GM19099 (cell line): ENCODE data around the gene TNS4.

Experiments used
- POLR2A ChIP-seq: IDR thresholded peaks from 3 replicates; pipeline ENCODE4 v1.6.1; 2011; ENCODE audit warnings: low read depth; ENCODE audit not compliant: insufficient read length; ENCODE audit errors: extremely low read depth

Gene TNS4

DNA sequence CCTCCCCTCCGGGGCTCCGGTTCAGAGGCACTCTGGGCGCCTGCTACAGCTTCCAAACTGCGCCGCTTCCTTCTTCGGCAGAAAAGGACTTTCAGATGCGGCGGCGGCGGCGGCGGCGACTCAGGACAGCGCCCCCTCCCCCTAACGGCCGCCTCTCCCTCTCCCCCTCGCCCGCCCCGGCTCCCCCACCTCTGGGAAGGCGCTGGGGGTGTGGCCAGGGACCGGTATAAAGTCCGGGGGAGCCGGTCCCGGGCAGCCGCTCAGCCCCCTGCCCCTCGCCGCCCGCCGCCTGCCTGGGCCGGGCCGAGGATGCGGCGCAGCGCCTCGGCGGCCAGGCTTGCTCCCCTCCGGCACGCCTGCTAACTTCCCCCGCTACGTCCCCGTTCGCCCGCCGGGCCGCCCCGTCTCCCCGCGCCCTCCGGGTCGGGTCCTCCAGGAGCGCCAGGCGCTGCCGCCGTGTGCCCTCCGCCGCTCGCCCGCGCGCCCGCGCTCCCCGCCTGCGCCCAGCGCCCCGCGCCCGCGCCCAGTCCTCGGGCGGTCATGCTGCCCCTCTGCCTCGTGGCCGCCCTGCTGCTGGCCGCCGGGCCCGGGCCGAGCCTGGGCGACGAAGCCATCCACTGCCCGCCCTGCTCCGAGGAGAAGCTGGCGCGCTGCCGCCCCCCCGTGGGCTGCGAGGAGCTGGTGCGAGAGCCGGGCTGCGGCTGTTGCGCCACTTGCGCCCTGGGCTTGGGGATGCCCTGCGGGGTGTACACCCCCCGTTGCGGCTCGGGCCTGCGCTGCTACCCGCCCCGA lies 58.0 kb downstream of the TNS4 start, which contains the start of gene IGFBP4:
TSS of gene IGFBP4 (plus strand) at position 255 of the 792 bp plus-strand sequence. CDS start at position 541, 286 bp downstream.
- no peak for TF ChIP-seq POLR2A

DNA sequence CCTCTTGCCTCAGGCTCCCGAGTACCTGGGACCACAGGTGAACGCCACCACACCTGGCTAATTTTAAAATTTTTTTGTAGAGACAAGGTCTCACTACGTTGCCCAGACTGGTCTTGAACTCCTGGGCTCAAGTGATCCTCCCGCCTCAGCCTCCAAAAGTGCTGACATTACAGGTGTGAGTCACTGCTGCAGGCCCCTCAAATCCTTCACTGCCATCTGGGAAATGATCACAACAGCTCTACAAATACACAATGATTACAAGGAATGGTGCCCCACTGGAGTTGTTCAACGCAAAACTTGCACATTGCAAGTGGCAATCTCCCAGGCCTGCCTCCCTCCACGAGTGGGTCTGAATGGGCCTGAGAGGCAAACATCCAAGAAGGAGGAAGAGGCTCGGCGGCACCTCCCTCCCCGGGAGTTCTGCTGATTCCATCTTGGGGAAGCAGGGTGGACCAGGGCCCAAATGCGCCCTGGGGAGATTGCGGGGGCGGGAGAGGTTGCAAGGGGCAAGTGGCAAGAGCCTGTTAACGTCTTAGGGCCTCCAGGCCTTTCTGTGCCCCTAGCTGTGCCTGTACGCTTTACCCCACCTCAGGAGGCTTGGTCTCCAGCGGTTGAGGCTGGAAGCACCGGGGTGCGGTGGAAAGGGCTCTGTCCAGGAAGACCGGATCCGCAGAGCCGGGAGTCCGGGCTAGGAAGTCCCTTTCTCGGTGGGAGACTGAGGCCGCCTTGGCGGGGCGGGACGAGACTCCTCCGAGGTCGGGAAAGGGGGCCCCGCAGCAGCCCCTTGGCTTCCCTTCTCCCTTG lies 58.8 kb downstream of the TNS4 start:
- TF ChIP-seq POLR2A = no peak

DNA sequence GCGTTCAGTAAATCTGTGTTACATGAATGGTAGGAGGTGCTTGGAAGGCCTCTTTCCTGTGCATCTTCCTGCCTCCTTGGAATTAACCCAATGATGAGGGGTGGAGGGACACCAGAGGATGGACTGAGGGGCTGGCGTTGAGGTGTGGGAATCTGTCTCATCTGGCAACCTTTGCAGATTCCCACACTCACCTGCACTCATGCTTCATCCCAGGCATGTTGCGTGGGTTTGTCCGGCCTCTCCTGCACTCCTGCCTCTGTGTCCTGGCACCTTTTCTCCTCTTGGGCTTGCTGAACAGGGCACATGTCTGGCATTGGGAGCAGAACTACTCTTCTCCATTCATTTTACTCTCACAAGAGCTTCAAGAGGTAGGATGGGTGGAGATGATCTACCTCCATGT lies 61.3 kb downstream of the TNS4 start:
- no peak for TF ChIP-seq POLR2A

DNA sequence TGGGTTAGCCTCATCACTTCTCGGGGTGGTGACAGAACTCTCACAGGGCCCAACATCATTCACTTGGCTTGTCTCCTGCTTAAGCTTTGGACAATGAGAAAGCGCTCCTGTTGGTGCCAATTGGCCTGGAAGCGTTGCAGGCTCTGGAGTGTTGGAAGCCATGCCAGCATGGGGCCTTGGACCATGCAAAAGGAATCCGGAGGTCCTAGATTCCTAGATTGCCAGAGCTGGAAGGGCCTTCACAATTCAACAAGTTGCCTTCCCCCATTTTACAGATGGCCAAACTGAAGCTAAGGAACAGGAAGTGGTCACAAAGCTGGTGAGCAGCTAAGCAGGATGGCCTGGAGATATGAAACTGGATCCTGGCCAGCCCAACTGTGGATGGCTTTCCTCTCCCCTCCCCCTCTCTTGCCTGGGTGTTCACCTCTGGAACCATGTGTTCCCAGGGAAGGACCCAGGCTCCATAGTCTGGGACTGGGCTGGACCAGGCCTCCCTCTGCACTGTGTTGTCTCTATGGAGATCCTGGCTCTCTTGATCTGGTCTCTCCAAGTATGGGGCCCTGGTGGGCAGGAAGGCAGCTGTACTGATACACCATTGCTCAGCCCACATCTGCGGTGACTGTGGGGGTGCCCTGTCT lies 64.2 kb downstream of the TNS4 start:
- TF ChIP-seq POLR2A = no peak

DNA sequence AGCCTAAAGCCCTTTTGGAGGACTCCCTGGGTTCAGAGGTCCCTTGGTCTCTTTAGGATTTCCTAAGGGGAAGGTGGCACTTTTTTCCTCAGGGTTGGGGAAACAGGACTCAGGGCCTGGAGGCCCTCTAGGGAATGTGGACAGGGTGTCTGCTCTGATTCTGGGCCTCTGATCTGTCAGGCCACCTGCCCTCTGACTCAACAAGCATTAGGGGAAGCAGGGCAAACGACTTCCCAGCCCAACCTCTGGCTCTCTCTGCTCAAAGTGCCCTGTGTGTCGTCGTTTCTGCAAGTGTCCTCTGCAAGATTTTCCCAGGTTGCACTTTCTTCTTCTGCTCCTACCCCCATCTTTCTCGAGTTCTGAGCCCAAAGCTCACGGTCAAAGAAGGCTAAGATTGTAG lies 64.8 kb downstream of the TNS4 start:
- no peak for TF ChIP-seq POLR2A

DNA sequence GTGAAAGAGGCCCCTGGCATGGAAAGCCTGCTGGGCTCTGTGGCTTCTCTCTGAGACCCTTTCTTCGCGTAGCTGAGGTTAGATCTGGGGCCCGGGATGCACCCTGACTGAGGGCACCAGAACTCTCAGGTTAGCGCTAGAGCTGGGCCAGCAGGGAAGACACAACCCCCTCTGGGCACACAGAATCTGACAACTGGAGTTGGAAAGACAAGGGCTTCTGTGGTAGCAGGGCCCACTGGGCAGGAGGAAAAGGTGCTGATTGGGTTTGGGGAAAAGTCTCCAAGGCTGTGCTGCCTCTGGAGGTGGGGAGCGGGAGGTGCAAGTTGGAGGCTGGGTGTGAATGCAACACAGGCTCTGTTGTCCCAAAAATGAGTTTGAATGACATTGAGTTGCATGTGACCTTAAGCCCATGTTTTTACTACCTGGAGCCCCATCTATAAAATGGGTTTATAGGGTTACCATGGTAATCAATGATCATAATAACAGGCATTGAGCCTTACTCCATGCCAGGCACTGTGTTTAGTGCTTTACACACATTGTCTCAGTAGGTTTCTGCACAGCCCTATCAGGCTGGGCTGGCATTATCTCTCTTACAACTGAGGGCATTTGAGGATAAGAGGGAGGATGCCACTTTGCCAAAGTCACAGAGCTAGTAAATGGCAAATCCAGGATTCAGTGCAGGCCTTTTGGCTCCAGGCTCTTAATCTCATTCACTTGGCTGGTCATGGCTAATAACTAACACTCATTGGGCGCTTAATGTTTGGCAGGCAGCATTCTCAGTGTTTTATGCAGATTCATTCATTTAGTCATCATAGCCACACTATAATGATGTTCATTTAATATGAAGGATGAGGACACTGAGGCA lies 67.6 kb downstream of the TNS4 start:
- no peak for TF ChIP-seq POLR2A

DNA sequence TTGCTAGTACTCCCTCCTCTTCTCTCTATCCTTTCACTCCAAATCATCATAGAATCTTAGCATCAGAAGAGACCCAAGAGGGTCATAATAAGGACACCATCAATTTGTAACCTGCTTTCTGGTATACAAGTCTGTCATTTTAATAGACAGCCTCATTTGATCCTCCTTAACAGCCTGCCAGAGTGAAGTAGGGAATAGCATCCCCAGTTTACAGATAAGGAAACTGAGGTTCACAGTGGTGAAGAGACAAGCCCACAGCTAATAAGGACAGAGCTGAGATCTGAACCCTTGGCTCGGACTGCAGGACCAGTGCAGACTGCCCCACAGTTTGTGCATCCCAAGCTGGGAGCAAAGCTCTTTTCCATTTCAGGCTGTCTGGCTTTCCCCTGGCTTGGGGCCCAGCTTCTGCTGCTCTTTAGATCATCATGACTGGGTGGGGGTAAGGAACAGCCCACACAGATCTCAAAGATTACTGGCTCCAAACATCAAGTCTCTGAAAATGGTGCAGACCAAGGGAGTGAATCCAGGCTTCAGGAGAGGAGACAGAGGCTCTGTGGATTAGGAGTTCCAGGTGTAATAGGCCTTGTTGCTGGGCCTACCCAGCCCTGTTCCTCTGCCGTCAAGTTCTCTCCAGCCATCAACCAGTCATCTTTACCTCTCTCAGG lies 68.4 kb downstream of the TNS4 start:
- no peak for TF ChIP-seq POLR2A

DNA sequence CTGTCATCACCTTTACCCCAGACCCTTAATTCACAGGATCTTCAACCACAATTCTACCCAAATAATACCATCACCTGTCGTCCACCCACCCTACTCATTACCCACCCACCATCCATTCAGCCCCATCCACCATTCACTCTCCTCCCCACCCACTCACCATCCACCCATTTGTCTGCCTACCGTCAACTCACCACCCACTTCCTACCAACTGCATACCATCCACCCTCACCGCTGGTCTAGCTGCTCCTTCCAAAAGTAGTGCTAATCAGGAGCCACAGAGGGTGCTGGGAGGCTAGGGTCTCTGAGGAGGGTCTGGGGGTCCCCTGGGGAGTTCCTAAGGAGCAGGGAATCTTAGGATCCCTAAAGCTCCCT lies 70.2 kb downstream of the TNS4 start:
- TF ChIP-seq POLR2A = no peak

DNA sequence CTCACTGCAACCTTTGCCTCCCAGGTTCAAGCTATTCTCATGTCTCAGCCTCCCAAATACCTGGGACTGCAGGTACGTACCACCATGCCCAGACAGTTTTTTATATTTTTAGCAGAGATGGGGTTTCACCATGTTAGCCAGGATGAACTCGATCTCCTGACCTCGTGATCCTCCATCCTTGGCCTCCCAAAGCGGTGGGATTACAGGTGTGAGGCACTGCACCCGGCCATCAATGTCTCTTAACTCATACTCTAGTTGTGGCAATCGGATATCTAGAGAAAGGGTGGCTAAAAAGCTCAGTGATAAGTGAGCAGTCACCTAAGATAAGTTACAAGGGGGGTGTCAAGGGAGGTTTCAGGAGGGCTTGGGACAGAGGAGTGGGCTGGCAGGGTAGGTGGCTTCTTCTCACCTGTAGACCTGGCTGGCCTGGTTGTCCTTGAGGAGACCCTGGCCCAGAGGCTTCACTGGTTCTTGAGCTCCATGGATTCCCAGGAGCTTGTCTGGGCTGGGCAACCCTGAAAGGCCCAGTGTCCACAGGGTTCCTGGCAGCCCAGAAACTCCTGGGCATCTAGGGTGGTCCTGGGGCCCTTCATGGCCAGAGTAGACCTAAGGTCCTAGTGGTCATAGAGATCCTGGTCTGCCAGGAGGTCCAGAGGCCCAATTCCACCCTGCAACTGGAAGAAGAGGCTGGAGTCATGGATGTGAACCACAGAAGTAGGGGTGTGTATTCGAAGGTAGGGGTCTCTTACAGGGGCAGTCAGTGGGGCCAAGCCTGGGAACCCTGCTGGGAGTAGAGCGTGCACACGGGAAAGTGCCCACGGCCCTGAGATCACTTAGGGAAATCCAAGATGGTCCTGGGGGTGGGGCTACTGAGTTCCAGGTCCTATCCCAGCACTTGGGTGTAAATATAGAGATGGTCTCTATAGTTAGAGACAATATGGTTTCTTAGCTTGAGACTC lies 70.9 kb downstream of the TNS4 start:
- TF ChIP-seq POLR2A = no peak

DNA sequence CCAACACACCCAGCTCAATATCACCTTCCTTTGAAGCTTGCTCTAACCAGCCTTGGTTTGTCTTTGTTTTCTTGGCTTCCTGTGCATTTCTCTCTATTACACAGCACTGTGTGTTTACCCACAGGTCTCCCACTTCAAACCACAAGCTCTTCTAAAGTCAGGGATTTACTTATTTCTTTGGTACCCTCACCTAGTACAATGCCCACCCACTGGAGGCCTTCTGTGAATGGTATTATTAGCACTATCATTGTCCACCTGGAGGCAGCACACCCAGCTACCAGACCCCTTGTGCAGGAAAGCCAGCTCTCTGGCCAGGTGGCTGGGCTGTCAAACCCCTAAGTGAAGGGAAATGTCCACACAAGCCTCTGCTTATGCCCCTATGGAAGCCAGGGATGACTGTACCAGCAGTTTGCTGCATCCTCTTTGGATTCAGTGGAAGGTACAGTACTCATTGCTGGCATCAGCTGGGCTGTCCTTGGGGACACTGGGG lies 74.4 kb downstream of the TNS4 start:
- no peak for TF ChIP-seq POLR2A
